Stimulated activated CD8-positive, alpha-beta memory T cell treated with anti-CD3 and anti-CD28 coated beads, Interleukin-4, amount 100 ng/mL, for 4 hours (primary cell): ENCODE results near the gene NLRP4.
"Not testable (repeated sequence)": the region's sequence is repeated elsewhere in the genome, so short reads cannot be mapped to it uniquely, and the experiment has no call there.

ENCODE experiments used
- DNase-seq, 2 donors: peaks; one replicate each; pipeline ENCODE4 v3.0.0-alpha.2; 2020; ENCODE audit warnings: low read depth in 2 of 2, low spot score in 1 of 2

NLRP4 gene

DNA sequence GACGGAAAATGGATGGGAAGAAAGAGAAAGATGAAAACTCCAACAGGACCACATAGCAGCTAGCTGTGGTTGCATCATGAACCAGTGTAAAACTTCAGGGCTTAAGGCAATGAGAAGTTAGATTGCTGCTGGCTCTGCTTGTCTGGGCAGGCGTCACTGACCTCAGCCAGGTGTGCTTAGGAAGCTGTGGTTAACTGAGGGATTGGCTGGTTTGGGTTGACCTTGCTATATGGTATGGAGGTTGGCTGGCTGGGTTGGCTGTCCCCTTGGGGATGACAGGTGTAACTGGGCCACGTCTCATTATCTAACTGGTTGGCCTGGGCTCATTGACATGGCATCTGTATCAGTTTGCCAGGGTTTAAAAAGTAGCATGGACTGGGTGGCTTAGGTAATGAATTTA lies 40.9 kb downstream of the NLRP4 start:
- DNase-seq = no peak

DNA sequence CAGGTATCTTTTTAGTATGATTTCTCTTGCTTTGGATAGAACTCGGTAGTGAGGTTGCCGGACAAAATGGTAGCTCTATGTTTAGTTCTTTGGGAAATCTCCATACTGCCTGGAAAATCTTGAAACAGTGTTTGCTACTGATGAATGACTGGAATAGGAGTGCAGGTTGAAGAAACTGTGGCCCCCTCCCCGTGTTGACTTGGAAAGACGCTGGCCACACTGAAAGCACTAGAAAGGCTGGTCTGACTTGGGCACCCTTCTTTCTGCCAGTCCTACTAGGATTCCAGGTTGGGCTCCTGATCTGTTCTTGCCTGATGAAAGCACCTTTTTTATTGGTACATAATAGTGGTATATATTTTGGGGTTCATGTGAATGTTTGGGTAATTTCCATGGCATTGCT lies 46.3 kb downstream of the NLRP4 start:
- no peak for DNase-seq

DNA sequence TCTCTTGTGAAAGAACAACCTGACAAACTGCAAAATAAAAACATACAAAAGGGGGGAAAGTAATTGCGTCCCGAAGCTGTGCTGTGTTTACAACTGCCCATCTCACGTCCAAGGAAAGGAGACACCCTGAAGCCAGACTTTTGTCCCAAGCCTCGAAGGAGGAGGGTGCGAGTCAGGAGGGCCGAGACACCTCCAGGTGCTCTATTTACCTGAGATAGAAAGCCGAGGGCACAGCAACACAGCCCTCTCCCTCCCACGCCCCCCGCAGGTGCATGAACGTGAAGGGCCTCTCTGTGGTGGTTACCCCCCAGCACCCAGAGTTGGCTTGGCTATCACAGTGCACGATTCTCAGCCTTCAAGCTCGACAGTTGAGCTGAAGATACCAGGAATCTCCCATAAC lies 62.6 kb downstream of the NLRP4 start:
- no peak for DNase-seq

DNA sequence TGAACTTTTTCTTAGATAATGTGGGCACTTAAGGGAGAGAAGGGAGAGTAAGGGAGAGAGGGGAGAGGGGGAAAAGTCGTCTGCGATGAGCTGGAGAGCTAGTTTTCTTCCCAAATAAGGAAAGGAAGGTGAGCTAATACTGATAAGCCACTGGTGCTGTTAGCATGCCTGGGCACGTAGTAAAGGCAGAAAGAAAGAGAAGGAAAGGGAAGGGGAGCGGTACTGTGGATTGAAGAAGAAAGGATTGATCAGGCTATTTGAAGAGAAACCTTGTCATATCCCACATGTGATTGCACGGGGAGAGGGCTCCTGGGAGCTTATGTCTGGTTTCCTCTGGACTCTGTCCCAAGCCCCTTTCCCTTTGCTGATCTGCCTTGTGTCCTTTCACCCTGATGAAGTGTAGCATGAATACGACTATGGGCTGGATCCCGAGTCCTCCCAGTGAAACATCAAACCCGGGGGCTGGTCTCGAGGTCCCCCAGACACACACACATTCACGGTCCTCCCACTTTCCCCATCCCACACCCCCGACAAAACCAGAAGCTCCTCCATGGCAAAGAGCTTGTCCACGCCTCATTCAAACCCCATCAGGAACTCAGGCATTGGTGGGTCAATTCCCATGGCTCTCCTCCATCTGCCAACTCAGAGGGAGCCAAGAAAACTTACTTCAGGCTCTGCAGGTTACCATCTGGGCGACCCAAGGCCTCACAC lies 65.2 kb downstream of the NLRP4 start:
- no peak for DNase-seq

DNA sequence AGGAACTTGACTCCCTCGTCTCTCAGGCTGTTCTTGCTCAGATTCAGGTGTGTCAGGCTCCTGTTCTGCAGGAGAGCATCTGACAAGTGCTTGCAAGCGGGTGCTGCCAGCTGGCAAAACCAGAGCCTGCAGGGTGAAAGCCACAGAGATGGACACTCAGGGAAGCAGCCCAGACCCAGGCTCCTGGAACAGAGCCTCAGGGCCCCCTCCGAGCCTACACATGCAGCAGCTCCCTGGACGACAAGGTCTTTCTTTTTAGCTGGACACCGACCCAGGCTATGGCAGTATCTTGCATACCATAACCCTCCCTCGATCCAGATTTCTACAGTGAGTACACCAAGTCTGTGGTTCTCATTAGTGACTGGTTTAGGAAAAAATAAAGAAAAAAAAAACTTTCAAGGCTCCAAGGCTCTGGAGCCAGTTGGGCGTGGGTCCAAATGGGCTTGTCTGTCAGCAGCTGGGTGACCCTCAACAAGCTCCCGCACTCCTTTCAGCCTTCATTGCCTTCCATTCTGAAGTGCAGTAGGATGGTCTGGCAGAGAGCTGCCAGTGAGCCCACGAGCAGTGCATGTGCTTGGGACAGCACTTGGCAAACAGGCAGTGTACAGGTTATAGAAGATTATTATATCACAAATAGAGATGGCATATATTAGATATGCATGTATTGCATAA lies 65.9 kb downstream of the NLRP4 start:
- DNase-seq = no peak

DNA sequence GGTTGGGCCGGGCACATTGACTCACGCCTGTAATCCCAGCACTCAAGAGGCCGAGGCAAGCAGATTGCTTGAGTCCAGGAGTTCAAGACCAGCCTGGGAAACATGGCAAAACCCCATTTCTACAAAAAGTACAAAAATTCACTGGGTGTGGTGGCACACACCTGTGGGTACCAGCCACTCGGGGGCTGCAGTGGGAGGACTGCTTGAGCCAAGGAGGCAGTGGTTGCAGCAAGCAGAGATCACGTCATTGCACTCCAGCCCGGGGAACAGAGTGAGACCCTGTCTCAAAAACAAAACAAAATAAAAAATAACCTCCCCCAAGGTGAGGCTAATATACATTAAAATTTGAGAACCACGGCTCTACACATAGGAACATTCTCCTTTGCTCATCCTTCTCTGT lies 70.9 kb downstream of the NLRP4 start:
- no peak for DNase-seq

DNA sequence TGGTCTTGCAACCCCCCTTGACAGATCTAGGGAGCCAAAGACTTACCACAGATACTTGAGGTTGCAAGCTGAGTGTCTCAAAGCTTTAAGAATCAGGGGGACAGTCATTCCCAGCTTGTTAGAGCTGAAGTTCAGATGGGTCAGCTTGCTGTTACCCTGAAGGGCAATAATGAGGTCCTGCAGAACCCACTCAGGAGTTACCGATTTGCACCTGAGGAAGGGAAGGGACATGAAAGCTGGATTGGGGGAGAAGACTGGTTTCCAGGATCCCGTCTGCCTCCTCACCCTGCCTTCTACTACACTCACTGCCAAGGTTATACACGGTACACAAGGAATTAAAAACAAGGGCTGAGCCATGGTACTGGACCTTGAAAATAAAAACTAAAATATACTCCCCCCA lies 71.4 kb downstream of the NLRP4 start:
- no peak for DNase-seq

DNA sequence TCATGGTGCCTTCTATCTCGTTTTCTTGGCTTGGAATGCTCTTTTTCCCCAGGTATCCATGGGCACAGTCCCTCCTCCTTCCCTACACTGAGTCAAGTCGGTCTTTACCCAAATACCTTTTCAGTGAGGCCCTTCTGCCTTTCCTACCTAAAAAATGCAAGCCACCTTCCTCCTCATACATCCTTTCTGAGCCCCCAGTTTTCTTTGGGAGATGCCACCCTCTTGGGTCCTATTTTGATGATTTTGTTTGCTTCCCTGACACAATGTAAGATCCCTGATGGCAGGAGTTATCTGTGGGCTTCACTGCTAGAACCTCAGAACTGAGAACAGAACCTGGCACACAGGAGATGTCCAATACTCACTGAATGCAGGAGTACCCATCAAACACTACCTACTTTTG lies 73.5 kb downstream of the NLRP4 start:
- no peak for DNase-seq

DNA sequence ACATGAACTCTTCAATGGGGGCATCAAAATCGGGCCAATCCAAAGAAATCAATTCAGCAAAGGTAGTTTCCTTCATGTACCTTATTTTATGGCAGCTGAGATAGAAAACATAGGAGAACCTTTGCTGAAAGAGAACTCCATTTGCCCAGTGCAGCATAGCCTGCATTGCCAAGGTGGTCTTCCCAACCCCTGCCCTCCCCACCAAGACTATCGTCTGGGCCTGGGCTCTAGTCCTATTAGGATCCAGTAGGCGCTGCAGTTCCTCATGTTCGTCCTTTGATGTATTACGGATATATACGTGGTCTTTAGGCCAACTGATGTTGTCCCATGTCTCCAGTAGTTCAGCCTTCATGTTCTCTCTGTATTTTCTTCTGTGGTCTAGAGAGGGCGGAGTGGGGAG lies 76.6 kb downstream of the NLRP4 start:
- no peak for DNase-seq

DNA sequence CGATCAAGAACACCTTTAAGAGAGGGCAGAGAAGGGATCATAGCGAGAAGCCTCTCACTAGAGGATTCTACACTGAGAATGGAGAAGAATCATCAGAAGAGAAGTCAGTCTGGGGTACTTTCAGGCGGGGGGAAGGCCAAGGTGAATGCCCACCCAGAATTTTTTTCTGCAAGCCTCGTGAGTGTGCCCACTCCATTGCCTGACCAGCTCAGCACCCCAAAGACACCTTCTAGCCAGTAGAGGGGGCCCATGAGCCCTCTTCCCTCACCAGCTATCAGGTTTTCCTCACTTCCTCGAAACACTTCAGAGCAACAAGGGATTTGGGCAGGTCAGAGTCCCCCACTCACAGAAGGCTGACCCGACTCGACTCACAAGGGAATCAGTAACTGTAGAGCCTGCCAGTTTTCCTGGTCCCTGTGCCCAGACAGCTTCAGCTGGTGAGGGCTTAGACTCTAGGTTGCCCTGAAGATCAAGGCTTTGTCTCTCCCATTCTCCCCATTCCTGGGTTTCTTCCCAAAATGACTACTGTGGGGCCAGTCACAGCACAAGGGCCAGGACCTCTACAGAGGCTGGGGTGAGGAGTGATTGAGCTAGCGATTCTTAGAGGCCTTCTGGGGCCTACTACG lies 77.4 kb downstream of the NLRP4 start:
- no peak for DNase-seq

DNA sequence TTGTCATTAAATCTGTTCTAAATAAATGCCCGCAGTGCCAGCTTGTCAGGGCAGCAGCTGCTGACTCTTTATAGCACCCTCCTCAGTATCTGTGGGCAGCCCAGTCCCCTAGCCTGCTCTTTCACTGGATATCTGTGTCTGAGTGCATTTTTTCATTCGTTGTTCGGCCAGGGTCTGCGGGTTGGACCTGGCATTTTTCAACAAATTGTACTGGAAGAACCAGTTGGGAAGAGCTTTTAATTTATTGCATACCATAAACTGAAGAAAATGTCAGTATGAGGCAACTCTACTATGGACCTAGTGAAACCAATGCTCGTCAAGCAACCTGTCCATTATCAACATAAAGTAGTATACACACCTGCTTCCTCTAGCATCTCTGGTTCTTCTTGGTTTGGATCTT lies 87.2 kb downstream of the NLRP4 start:
- DNase-seq = no peak

DNA sequence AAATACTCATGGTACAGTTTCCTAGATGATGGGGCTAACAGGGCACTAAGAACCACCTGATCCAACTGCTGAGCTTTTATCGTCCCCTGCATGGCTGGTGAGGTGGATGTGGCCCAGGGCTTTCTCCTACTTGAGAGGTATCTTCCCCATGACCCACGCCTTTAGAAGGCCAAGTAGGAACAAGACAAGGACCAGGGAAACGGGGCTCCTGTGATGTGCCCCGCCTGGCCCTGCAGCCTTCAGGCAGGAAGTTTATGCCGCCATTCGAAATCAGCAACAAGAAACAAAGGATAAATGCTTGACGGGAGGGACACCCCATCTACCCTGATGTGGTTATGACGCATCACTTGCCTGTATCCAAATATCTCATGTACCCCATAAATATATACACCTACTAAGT lies 91.7 kb downstream of the NLRP4 start:
- DNase-seq = no peak

DNA sequence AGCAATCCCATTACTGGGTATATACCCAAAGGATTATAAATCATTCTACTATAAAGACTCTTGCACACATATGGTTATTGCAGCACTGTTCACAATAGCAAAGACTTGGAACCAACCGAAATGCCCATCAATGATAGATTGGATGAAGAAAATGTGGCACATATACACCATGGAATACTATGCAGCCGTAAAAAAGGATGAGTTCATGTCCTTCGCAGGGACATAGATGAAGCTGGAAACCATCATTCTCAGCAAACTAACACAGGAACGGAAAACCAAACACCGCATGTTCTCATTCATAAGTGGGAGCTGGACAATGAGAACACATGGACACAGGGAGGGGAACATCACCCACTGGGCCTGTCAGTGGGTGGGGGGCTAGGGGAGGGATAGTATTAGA lies 92.9 kb downstream of the NLRP4 start:
- not testable (repeated sequence) for DNase-seq

DNA sequence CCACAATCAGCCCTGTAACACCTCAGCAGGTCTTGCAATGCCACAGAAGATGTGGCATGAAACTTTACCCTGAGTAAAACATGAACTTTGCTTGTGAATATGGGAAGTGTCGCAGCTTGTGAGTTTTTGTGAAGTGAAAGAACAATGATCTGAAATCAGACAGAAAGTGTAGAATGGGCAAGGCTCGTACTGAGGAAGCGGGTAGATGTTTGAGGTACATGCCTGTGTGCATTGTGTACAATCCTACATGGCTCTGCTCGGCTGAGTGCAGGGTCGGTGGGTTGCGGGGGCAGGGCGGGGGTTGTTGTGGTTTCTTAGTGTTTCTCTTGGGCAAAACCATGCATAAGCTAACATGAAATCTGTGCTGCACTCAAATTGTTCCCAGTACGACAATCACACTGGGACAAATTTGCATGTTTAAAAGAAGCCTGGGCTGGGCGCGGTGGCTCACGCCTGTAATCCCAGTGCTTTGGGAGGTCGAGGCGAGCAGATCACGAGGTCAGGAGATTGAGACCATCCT lies 94.7 kb downstream of the NLRP4 start:
- no peak for DNase-seq
